ENCODE measurements around the gene VWA3A. TPM values are rescaled to one million over a fixed set of nuclear protein-coding genes. Genes with fewer than 3 reads are reported as not detected.
A peak's percentile ranks its signal among the peaks of the same experiment; 100 is the strongest.

Gene VWA3A
- total and polyA plus RNA-seq, 9 donors = 0.15 to 46.2 (median 1.3) TPM

- TF ChIP-seq EP300 (IDR thresholded peaks at IDR 0.05) (no peak), POLR2A (IDR thresholded peaks at IDR 0.05) (peak; percentile 97), CTCF (IDR thresholded peaks at IDR 0.05) (no peak)
- Histone ChIP-seq H3K27ac (peak overlapping the region; percentile 81 to 94), H3K4me3 (peak overlapping the region; percentile 55), H3K4me1 (ENCODE audit: insufficient read depth) (peaks cover 5% of the 10 kb centered on the region), H3K27me3 (no peaks in the 10 kb centered on the region), H3K9me3 (no peaks in the 10 kb centered on the region), H3K36me3 (no peaks in the 10 kb centered on the region)
- 0 to 1% (median 1%) methylated on average over 43 of the region's 43 CpGs for WGBS, 3 donors
- peak; percentile 100 for DNase-seq
- intact Hi-C loops (cut with DNase I) = no loop called here
Measured at GRCh38 chr16:22190776-22191531, 98.6 kb downstream of the VWA3A start.

- peak; percentile 47 to 52 (median 49) for DNase-seq
- no peaks in the 10 kb centered on the region for H3K36me3 ChIP-seq
- WGBS, 3 donors = 2 to 4% (median 3%) methylated on average over 9 of the region's 9 CpGs
- H3K4me1 ChIP-seq (ENCODE audit: insufficient read depth) = peaks cover 5% of the 10 kb centered on the region
- no peaks in the 10 kb centered on the region for H3K27me3 ChIP-seq
- H3K27ac ChIP-seq = peak overlapping the region; percentile 81 to 94
- no peaks in the 10 kb centered on the region for H3K9me3 ChIP-seq
- intact Hi-C loops (cut with DNase I) = no loop called here
- H3K4me3 ChIP-seq = peak overlapping the region; percentile 55
- no peak for TF ChIP-seq EP300 (IDR thresholded peaks at IDR 0.05)
Measured at GRCh38 chr16:22191532-22192260, 99.4 kb downstream of the VWA3A start.

- TF ChIP-seq CTCF (IDR thresholded peaks at IDR 0.05) = no peak
- peak; percentile 36 for TF ChIP-seq POLR2A (IDR thresholded peaks at IDR 0.05)
- H3K4me1 ChIP-seq (ENCODE audit: insufficient read depth) = peaks cover 5% of the 10 kb centered on the region
- 15 to 19% (median 16%) methylated on average over 16 of the region's 16 CpGs for WGBS, 3 donors
- intact Hi-C loops (cut with DNase I) = no loop called here
- DNase-seq = peak; percentile 84 to 91 (median 88)
- no peaks in the 10 kb centered on the region for H3K27me3 ChIP-seq
- peak overlapping the region; percentile 55 for H3K4me3 ChIP-seq
- peak overlapping the region; percentile 81 to 94 for H3K27ac ChIP-seq
- H3K9me3 ChIP-seq = no peaks in the 10 kb centered on the region
- H3K36me3 ChIP-seq = no peaks in the 10 kb centered on the region
Measured at GRCh38 chr16:22192261-22193062, 100.1 kb downstream of the VWA3A start.

GRCh38 chr16:22193063-22193411, 100.7 kb downstream of the VWA3A start:
- intact Hi-C loops (cut with DNase I) = no loop called here
- H3K9me3 ChIP-seq = no peaks in the 10 kb centered on the region
- H3K27me3 ChIP-seq = no peaks in the 10 kb centered on the region
- H3K36me3 ChIP-seq = no peaks in the 10 kb centered on the region
- peaks cover 5% of the 10 kb centered on the region for H3K4me1 ChIP-seq (ENCODE audit: insufficient read depth)
- peak in 1 of 5 donors; percentile 17 for DNase-seq
- peak overlapping the region; percentile 81 to 94 for H3K27ac ChIP-seq
- TF ChIP-seq POLR2A (IDR thresholded peaks at IDR 0.05) (no peak), CTCF (IDR thresholded peaks at IDR 0.05) (no peak), EP300 (IDR thresholded peaks at IDR 0.05) (no peak)
- WGBS, 3 donors = 89 to 93% (median 90%) methylated on average over 2 of the region's 2 CpGs
- H3K4me3 ChIP-seq = no peak overlapping the region
